Spleen (tissue), 11 donors: Measurements from ENCODE around the gene PTPN18. TPM values are rescaled to one million over a fixed set of nuclear protein-coding genes. Genes with fewer than 3 reads are reported as not detected.

Experiments
- DNase-seq: peaks from one replicate; pipeline ENCODE4 v3.0.0-alpha.2; 2020
- H3K27ac ChIP-seq, 8 donors: fragments of 200-600 bp; sonication (generic) in 7 of 8; 1 replicate in 4 of 8; 2 replicates in 4 of 8; pipeline versions ENCODE4 v1.5.0 to v1.8.0; 2016 to 2021; ENCODE audit warnings: inconsistent platforms in 4 of 8, mild to moderate bottlenecking in 4 of 8, moderate library complexity in 1 of 8
- H3K27me3 ChIP-seq, 7 donors: fragments of 200-600 bp; sonication (generic) in 6 of 7; replicated peaks in 1 of 7; 1 replicate in 4 of 7; 2 replicates in 3 of 7; pipeline versions ENCODE4 v1.5.0 to v1.8.0; 2016 to 2021; ENCODE audit warnings: inconsistent platforms in 3 of 7, mild to moderate bottlenecking in 1 of 7
- H3K36me3 ChIP-seq, 6 donors: fragments of 200-600 bp; sonication (generic) in 5 of 6; 1 replicate in 4 of 6; 2 replicates in 2 of 6; pipeline versions ENCODE4 v1.5.0 to v1.8.0; 2016 to 2021; ENCODE audit warnings: inconsistent platforms in 2 of 6
- H3K4me1 ChIP-seq, 6 donors: fragments of 200-600 bp; sonication (generic) in 5 of 6; 1 replicate in 3 of 6; 2 replicates in 3 of 6; pipeline versions ENCODE4 v1.5.0 to v1.8.0; 2016 to 2021; ENCODE audit warnings: inconsistent platforms in 3 of 6
- H3K4me3 ChIP-seq, 8 donors: fragments of 200-600 bp; sonication (generic) in 7 of 8; 1 replicate in 4 of 8; 2 replicates in 4 of 8; pipeline versions ENCODE4 v1.5.0 to v1.8.0; 2016 to 2021; ENCODE audit warnings: inconsistent platforms in 4 of 8, mild to moderate bottlenecking in 4 of 8, moderate library complexity in 2 of 8
- H3K9me3 ChIP-seq, 8 donors: fragments of 200-600 bp; sonication (generic) in 7 of 8; 1 replicate in 4 of 8; 2 replicates in 4 of 8; pipeline versions ENCODE4 v1.5.0 to v1.8.0; 2016 to 2021; ENCODE audit warnings: inconsistent platforms in 4 of 8
- POLR2A ChIP-seq, 3 donors: fragments of 450-650 bp; IDR thresholded peaks; one replicate each; pipeline ENCODE4 v1.5.1; 2017; ENCODE audit warnings: antibody characterized with exemption in 3 of 3, mild to moderate bottlenecking in 1 of 3
- POLR2AphosphoS5 ChIP-seq, 3 donors: sonication (generic); formaldehyde crosslinking; IDR thresholded peaks; one replicate each; pipeline ENCODE4 v1.5.1; 2017; ENCODE audit warnings: antibody characterized with exemption in 3 of 3
- WGBS, 5 donors: extraction: QIAGEN DNeasy Blood & Tissue Kit in 3 of 5; methylation state at CpG; one replicate each; pipeline versions ENCODE4 v1.1.5 to v1.1.7; 2013 to 2018; 5-methylcytosine and 5-hydroxymethylcytosine counted together
- intact Hi-C: fragments of 100-400 bp; cut with DNase I; formaldehyde crosslinking; loops from one replicate; pipeline ENCODE4 v1.15.0; 2023; ENCODE audit warnings: low total_unique reads
- polyA plus RNA-seq, 3 donors: library from polyadenylated mRNA; stranded (reverse); fragments of 200-250 nt; gene quantifications; one replicate each; pipeline ENCODE4 v1.2.1, GENCODE V29; 2013
- total RNA-seq, 7 donors: library from RNA; depleted of rRNA in 3 of 7; stranded (reverse); fragments of >200 nt in 3 of 7; fragmentation: NEBNext Ultra II Directional in 4 of 7; extraction: Animal tissue kit (Norgen Biotek cat#: 25700) in 4 of 7; gene quantifications; one replicate each; pipeline versions ENCODE4 v1.1.0 to v1.2.1, GENCODE V29; 2016 to 2021
- TF ChIP-seq, protein P1 (sequence below), 11 experiments: fragments of 200-600 bp in 7 of 11; fragments of 450-650 bp in 4 of 11; sonication (generic) in 4 of 11; IDR thresholded peaks in 8 of 11; conservative IDR thresholded peaks in 3 of 11; 1 replicate in 7 of 11; 2 replicates in 4 of 11; pipeline versions ENCODE4 v1.4.0 to v1.8.0; 2016 to 2021; ENCODE audit warnings: antibody characterized with exemption in 11 of 11, inconsistent platforms in 4 of 11, mild to moderate bottlenecking in 1 of 11
- donor health status: healthy with polysubstance abuse.
- donor health status: DM: no; HTN: no; CAD: no; lungs with moderate emphysema.
- donor health status: DM: no; HTN: no; CAD: no.
- donor health status: Bipolar disorder and iron deficiency.
- donor health status: healthy.
- donor health status: DM: no; HTN: no; CAD: no.
- donor health status: DM: yes; HTN: yes; CAD: no.

The PTPN18 gene
- total and polyA plus RNA-seq, 10 donors: 75.9 to 132 (median 108) TPM

DNA sequence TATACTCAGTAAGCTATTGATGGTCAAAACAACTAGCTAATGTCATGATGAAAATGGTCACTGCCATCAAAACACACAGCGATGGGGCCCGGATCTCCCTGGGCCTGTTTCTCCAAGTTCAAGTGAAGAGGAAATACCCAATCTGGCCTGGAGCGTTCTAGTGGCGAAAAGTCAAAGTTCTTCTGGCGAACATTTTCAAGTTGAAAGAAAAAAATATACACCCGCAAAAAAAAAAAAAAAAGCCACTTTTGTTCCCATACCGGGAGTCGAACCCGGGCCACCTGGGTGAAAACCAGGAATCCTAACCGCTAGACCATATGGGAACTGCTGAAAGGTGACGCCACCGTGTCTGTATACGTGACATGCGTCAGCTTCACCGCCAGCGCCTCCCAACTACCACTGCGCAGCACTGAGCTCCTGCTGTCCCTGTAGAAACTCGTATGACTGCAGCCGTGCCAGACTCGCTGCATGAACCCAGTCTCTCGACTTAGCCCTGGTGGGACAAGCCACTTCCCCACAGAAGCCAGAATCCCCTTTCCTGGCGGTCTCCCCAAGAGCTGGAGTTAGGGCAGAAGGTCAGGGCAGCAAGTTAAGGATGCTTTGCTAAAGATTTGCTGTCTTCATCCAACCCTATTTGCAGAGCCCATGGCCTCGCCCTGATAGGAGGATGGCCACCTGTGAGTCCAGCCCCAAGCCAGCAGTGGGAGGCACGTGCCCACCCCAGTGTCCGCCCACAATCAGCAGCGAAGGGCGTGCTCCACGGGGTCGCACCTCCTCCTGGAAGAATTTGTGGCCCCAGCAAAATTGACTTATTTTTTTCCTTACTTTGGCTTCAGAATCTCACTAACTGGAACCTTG is 18.8 kb upstream of the PTPN18 start:
- Histone ChIP-seq H3K9me3 (peaks cover 0 to 8% (median 0%) of the 10 kb centered on the region in 8 donors), H3K4me3 (peak overlapping the region in 6 of 8 donors; percentile 1 to 56 (median 18)), H3K27me3 (peaks cover 0 to 6% (median 0%) of the 10 kb centered on the region in 7 donors), H3K27ac (peak overlapping the region in 7 of 8 donors; percentile 19 to 54 (median 39)), H3K36me3 (peaks cover 0 to 35% (median 19%) of the 10 kb centered on the region in 6 donors), H3K4me1 (peaks cover 4 to 45% (median 24%) of the 10 kb centered on the region in 6 donors)
- 28 to 61% (median 41%) methylated on average over 26 to 29 of the region's 29 CpGs for WGBS, 5 donors
- intact Hi-C loops: loop anchor here (10.0 kb wide), 1 partner anchor 152 kb away; the partner anchor contains the start of genes MZT2B and SMPD4
- DNase-seq: peak; percentile 85
- TF ChIP-seq POLR2AphosphoS5 (IDR thresholded peaks at IDR 0.05) (peak; percentile 35 to 68 (median 41)), POLR2A (IDR thresholded peaks at IDR 0.05) (no peak)
- TF ChIP-seq, protein P1, sequence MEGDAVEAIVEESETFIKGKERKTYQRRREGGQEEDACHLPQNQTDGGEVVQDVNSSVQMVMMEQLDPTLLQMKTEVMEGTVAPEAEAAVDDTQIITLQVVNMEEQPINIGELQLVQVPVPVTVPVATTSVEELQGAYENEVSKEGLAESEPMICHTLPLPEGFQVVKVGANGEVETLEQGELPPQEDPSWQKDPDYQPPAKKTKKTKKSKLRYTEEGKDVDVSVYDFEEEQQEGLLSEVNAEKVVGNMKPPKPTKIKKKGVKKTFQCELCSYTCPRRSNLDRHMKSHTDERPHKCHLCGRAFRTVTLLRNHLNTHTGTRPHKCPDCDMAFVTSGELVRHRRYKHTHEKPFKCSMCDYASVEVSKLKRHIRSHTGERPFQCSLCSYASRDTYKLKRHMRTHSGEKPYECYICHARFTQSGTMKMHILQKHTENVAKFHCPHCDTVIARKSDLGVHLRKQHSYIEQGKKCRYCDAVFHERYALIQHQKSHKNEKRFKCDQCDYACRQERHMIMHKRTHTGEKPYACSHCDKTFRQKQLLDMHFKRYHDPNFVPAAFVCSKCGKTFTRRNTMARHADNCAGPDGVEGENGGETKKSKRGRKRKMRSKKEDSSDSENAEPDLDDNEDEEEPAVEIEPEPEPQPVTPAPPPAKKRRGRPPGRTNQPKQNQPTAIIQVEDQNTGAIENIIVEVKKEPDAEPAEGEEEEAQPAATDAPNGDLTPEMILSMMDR (IDR thresholded peaks at IDR 0.05 in 8 of 11, conservative IDR thresholded peaks at IDR 0.05 in 3 of 11): peak in 2 of 11 experiments; percentile 4 to 17

DNA sequence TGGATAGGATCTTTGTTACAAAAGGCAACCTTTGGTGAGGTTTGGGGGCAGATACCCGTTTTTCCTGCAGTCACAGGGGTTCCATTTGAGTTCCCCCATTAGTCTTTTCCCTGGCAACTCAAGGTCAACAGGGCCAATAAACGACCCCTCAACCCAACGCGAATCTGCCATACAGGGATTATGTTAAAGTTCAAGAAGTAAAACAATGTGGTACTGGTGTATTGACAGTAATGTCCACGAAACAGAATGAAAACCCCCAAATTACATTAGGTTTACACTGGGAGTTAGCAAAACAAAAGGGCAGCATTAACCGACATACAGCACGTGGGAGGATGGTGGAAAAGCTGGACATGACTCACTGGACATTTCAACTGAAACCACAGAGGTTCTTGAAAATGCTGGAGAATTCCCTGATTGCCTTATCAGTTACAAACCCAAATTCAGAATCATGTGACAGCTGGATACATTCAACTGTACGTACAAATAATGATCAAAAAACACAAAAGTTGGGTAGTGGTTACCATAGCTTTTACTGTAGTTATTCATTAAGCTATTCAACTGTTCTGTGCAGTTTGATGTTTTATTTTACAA is 18.0 kb upstream of the PTPN18 start:
- H3K27ac ChIP-seq: peak overlapping the region in 7 of 8 donors; percentile 19 to 54 (median 39)
- TF ChIP-seq, protein P1 (IDR thresholded peaks at IDR 0.05 in 8 of 11, conservative IDR thresholded peaks at IDR 0.05 in 3 of 11): no peak
- no peak for TF ChIP-seq POLR2A (IDR thresholded peaks at IDR 0.05)
- no peak for TF ChIP-seq POLR2AphosphoS5 (IDR thresholded peaks at IDR 0.05)
- H3K4me3 ChIP-seq: peak overlapping the region in 3 of 8 donors; percentile 15 to 56 (median 38)
- H3K9me3 ChIP-seq: peaks cover 0 to 8% (median 0%) of the 10 kb centered on the region in 8 donors
- intact Hi-C loops: loop anchor here (10.0 kb wide), 1 partner anchor 153 kb away; the partner anchor contains the start of genes MZT2B and SMPD4
- H3K27me3 ChIP-seq: no peaks in the 10 kb centered on the region
- H3K36me3 ChIP-seq: peaks cover 0 to 35% (median 19%) of the 10 kb centered on the region in 6 donors
- H3K4me1 ChIP-seq: peaks cover 3 to 38% (median 17%) of the 10 kb centered on the region in 6 donors
- DNase-seq: no peak
- 73 to 78% (median 74%) methylated on average over 8 of the region's 8 CpGs for WGBS, 5 donors

DNA sequence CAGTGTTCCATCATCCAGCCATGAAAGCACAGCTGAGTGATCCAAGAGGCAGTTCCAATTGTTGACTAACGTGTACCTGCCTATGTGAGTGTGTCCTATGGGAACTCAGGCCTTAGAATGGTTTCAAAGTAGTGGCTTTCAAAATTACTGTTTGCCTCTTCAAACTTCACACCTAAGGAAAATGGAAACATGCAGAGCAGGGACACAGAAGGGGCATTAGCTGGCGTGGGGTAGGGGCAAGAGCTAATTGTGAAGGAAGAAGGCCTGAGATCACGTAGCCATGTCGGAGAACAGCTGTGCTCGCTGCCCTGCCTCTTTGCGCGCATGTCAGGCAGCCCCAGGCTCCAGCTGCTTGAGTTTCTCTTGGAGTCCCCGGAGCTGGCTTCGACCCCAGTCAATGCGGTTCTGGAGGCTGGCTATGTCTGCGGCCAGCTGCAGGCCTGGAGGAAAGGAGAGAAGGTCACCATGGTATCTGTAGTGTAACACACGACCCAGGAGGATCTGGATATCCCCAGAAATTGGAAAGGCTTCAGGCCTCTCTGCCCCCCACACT is 17.0 kb upstream of the PTPN18 start:
- Histone ChIP-seq H3K9me3 (peaks cover 0 to 8% (median 0%) of the 10 kb centered on the region in 8 donors), H3K4me1 (peaks cover 9 to 47% (median 26%) of the 10 kb centered on the region in 6 donors), H3K27ac (no peak overlapping the region), H3K4me3 (no peak overlapping the region), H3K36me3 (peaks cover 0 to 35% (median 19%) of the 10 kb centered on the region in 6 donors), H3K27me3 (no peaks in the 10 kb centered on the region)
- WGBS, 5 donors: 90 to 97% (median 95%) methylated on average over 7 to 12 of the region's 12 CpGs
- no peak for DNase-seq
- intact Hi-C loops: loop anchor here (10.0 kb wide), 1 partner anchor 154 kb away; the partner anchor contains the start of genes MZT2B and SMPD4
- TF ChIP-seq POLR2AphosphoS5 (IDR thresholded peaks at IDR 0.05) (no peak), POLR2A (IDR thresholded peaks at IDR 0.05) (no peak)
- TF ChIP-seq, protein P1 (IDR thresholded peaks at IDR 0.05 in 8 of 11, conservative IDR thresholded peaks at IDR 0.05 in 3 of 11): no peak
